ENCODE measurements around the gene TTC34.

The TTC34 gene

DNA sequence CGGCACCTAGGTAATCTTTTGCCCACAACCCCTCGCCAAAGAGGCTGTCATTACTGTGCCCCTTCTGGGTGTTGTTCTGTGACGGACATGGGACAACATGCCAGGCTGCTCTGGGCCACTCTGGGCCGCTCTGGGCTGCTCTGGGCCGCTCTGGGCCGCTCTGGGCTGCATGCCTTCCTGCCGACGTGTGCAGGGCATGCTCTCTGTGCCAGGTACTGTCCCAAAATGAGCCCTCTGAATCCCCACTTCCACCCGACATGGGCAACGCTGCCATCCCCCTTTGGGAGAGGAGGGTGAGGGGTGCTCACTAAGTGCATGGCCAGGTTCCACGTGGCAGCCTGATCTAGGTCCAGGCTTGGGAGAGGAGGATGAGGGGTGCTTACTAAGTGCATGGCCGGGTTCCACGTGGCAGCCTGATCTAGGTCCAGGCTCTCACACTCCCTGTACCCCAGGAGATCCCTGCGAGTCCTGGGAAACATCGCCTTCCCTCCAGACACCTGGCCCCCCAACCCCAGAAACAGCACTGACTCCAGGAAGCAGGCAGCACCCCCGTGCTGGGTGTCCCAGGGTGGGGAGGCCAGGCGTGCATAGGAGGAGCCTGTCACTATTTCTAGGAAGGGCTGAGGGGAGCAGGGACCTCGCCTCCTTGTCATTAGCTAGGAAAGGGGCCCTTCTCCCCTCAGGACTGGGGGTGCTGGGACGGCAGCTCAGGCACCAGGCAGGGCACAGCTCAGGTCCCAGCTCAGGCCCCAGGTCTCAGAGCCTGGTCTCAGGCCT lies 16.5 kb downstream of the TTC34 start:
- Histone ChIP-seq H3K27me3 (ENCODE audit: insufficient read depth, low read length, poor library complexity, severe bottlenecking) (no peaks in the 10 kb centered on the region), H2AFZ (ENCODE audit: low read length) (no peak overlapping the region), H3K4me1 (ENCODE audit: insufficient read depth, low read length, poor library complexity, severe bottlenecking) (peaks cover 4% of the 10 kb centered on the region), H3K9me2 (replicated peaks; ENCODE audit: low read depth, low read length) (no peaks in the 10 kb centered on the region), H3K36me3 (ENCODE audit: insufficient read depth, low read length) (no peaks in the 10 kb centered on the region), H3K79me2 (ENCODE audit: insufficient read depth, low read length) (no peaks in the 10 kb centered on the region), H3K9ac (ENCODE audit: low read depth, low read length, poor library complexity, severe bottlenecking) (no peak overlapping the region), H3K9me3 (ENCODE audit: insufficient read depth, low read depth, low read length) (no peaks in the 10 kb centered on the region), H4K20me1 (ENCODE audit: insufficient read depth, low read length, poor library complexity, severe bottlenecking) (no peaks in the 10 kb centered on the region), H3F3A (ENCODE audit: low read depth) (no peaks in the 10 kb centered on the region), H3K4me2 (ENCODE audit: low read depth, low read length, poor library complexity, severe bottlenecking) (no peak overlapping the region), H3K4me3 (ENCODE audit: low read length, poor library complexity, severe bottlenecking) (no peak overlapping the region)
- TF ChIP-seq, protein P1, sequence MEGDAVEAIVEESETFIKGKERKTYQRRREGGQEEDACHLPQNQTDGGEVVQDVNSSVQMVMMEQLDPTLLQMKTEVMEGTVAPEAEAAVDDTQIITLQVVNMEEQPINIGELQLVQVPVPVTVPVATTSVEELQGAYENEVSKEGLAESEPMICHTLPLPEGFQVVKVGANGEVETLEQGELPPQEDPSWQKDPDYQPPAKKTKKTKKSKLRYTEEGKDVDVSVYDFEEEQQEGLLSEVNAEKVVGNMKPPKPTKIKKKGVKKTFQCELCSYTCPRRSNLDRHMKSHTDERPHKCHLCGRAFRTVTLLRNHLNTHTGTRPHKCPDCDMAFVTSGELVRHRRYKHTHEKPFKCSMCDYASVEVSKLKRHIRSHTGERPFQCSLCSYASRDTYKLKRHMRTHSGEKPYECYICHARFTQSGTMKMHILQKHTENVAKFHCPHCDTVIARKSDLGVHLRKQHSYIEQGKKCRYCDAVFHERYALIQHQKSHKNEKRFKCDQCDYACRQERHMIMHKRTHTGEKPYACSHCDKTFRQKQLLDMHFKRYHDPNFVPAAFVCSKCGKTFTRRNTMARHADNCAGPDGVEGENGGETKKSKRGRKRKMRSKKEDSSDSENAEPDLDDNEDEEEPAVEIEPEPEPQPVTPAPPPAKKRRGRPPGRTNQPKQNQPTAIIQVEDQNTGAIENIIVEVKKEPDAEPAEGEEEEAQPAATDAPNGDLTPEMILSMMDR (conservative IDR thresholded peaks at IDR 0.05; ENCODE audit: low read length), result no peak
- TF ChIP-seq EZH2phosphoT487 (IDR thresholded peaks at IDR 0.05; ENCODE audit: borderline replicate concordance), result no peak

DNA sequence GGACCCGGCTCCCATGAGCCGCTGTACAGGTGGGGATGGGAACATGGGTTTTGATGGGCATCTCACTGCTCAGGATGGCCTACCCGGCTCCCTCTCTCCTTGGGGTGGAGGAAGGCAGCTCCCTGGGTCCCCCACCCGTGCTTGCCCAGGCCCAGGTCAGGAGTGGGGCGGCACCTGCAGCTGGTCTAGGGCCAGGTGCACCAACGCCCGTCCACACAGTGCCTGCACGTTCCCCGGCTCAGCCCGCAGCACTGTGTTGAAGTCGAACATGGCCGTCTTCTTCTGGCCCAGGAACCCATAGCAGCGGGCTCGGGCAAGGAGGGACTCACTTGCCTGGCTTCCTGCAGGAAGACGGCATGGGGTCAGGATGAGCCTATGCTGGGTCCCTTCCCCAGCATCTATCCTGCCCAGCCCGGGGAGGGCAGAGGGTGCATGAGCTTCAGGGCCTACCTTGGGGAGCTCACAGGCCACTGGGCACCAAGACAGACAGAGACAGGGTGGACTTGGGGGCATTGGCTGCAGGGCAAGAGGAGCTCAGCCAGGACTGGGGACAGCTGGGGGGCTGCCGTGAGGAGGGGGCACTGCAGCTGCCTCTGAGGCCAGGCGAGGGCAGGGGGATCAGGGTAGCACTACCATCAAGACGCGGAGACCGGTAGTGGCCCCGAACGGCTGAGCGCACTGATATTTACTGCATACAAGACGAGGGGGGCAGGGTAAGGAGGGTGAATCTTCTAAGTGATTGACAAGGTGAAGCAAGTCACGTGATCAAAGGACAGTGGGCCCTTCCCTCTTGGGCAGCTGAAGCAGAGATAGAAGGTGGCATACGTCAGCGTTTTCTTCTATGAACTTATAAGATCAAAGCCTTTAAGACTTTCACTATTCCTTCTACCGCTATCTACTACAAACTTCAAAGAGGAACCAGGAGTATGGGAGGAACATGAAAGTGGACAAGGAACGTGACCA lies 17.8 kb downstream of the TTC34 start:
- H4K20me1 ChIP-seq (ENCODE audit: insufficient read depth, low read length, poor library complexity, severe bottlenecking), result no peaks in the 10 kb centered on the region
- H3K9me3 ChIP-seq (ENCODE audit: insufficient read depth, low read depth, low read length), result no peaks in the 10 kb centered on the region
- H3F3A ChIP-seq (ENCODE audit: low read depth), result no peaks in the 10 kb centered on the region
- H3K9me2 ChIP-seq (replicated peaks; ENCODE audit: low read depth, low read length), result no peaks in the 10 kb centered on the region
- peaks cover 7% of the 10 kb centered on the region for H3K4me1 ChIP-seq (ENCODE audit: insufficient read depth, low read length, poor library complexity, severe bottlenecking)
- H3K4me3 ChIP-seq (ENCODE audit: low read length, poor library complexity, severe bottlenecking), result no peak overlapping the region
- no peaks in the 10 kb centered on the region for H3K27me3 ChIP-seq (ENCODE audit: insufficient read depth, low read length, poor library complexity, severe bottlenecking)
- H3K4me2 ChIP-seq (ENCODE audit: low read depth, low read length, poor library complexity, severe bottlenecking), result no peak overlapping the region
- no peak overlapping the region for H3K9ac ChIP-seq (ENCODE audit: low read depth, low read length, poor library complexity, severe bottlenecking)
- TF ChIP-seq, protein P1 (conservative IDR thresholded peaks at IDR 0.05; ENCODE audit: low read length), result no peak
- TF ChIP-seq EZH2phosphoT487 (IDR thresholded peaks at IDR 0.05; ENCODE audit: borderline replicate concordance), result no peak
- H2AFZ ChIP-seq (ENCODE audit: low read length), result no peak overlapping the region
- H3K36me3 ChIP-seq (ENCODE audit: insufficient read depth, low read length), result no peaks in the 10 kb centered on the region
- H3K79me2 ChIP-seq (ENCODE audit: insufficient read depth, low read length), result no peaks in the 10 kb centered on the region

DNA sequence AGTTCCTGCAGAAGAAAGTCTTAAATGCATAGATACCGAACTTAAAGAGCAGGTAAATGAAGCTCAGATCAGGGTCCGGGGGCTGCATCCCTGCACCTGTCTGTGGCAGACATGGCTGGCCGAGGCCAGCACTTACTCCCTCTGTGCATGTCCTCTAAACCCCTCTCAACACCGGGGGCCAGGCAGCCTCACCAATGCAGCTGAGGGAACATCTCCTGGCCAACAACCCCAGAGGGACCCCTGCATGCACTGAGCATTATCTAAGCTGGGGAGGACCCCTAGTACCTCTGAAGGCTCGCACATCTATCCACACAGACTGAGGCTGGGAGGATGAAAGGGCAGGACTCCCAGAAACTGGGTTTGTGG lies 18.4 kb downstream of the TTC34 start:
- no peak overlapping the region for H2AFZ ChIP-seq (ENCODE audit: low read length)

More for the DNA sequence above, 18.4 kb downstream of the TTC34 start:
- Histone ChIP-seq H3K4me1 (ENCODE audit: insufficient read depth, low read length, poor library complexity, severe bottlenecking) (peaks cover 7% of the 10 kb centered on the region), H3K36me3 (ENCODE audit: insufficient read depth, low read length) (no peaks in the 10 kb centered on the region), H3K4me3 (ENCODE audit: low read length, poor library complexity, severe bottlenecking) (no peak overlapping the region), H3K9me2 (replicated peaks; ENCODE audit: low read depth, low read length) (no peaks in the 10 kb centered on the region), H3K9ac (ENCODE audit: low read depth, low read length, poor library complexity, severe bottlenecking) (no peak overlapping the region), H3K9me3 (ENCODE audit: insufficient read depth, low read depth, low read length) (no peaks in the 10 kb centered on the region), H4K20me1 (ENCODE audit: insufficient read depth, low read length, poor library complexity, severe bottlenecking) (no peaks in the 10 kb centered on the region), H3K79me2 (ENCODE audit: insufficient read depth, low read length) (no peaks in the 10 kb centered on the region), H3K4me2 (ENCODE audit: low read depth, low read length, poor library complexity, severe bottlenecking) (no peak overlapping the region), H3K27me3 (ENCODE audit: insufficient read depth, low read length, poor library complexity, severe bottlenecking) (no peaks in the 10 kb centered on the region), H3F3A (ENCODE audit: low read depth) (no peaks in the 10 kb centered on the region)
- no peak for TF ChIP-seq EZH2phosphoT487 (IDR thresholded peaks at IDR 0.05; ENCODE audit: borderline replicate concordance)
- TF ChIP-seq, protein P1 (conservative IDR thresholded peaks at IDR 0.05; ENCODE audit: low read length), result no peak

Data from Loucy (cell line).